ENCODE data around the gene NELL1. TPM values are rescaled to one million over a fixed set of nuclear protein-coding genes. Genes with fewer than 3 reads are reported as not detected.

NELL1 gene
- total RNA-seq, 1 donor from 2014 or later = 0.29 TPM

DNA sequence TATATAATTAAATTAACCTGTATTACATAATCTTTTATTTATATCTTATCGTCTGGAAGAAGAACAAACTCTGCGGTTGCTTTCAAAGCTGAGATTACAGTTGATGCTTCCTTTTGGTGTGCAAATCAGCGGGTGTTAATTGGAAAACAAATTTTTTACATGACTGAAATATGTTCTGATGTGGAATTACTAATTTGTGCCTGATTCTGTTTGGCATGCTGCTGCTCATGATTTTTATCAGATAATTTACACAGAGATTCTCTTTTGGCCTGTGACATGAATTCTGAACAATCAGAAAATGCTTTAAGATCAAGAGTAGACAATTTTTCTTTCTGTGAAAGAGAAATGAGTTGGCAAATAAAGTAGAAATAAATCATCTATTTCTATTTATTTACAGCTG lies 510.8 kb downstream of the NELL1 start:
- Mint-ChIP-seq H3K27me3 (ENCODE audit: unreplicated experiment) (no peaks in the 10 kb centered on the region), H3K27ac (ENCODE audit: unreplicated experiment) (no peak overlapping the region), H3K9me3 (ENCODE audit: unreplicated experiment) (no peaks in the 10 kb centered on the region), H3K4me1 (ENCODE audit: low read depth, unreplicated experiment) (no peaks in the 10 kb centered on the region), H3K4me3 (ENCODE audit: unreplicated experiment) (no peak overlapping the region), H3K36me3 (ENCODE audit: unreplicated experiment) (no peaks in the 10 kb centered on the region)
- TF ChIP-seq, protein P1, sequence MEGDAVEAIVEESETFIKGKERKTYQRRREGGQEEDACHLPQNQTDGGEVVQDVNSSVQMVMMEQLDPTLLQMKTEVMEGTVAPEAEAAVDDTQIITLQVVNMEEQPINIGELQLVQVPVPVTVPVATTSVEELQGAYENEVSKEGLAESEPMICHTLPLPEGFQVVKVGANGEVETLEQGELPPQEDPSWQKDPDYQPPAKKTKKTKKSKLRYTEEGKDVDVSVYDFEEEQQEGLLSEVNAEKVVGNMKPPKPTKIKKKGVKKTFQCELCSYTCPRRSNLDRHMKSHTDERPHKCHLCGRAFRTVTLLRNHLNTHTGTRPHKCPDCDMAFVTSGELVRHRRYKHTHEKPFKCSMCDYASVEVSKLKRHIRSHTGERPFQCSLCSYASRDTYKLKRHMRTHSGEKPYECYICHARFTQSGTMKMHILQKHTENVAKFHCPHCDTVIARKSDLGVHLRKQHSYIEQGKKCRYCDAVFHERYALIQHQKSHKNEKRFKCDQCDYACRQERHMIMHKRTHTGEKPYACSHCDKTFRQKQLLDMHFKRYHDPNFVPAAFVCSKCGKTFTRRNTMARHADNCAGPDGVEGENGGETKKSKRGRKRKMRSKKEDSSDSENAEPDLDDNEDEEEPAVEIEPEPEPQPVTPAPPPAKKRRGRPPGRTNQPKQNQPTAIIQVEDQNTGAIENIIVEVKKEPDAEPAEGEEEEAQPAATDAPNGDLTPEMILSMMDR (IDR thresholded peaks at IDR 0.05; ENCODE audit: partially characterized antibody, unreplicated experiment) = no peak
- no peak for DNase-seq

DNA sequence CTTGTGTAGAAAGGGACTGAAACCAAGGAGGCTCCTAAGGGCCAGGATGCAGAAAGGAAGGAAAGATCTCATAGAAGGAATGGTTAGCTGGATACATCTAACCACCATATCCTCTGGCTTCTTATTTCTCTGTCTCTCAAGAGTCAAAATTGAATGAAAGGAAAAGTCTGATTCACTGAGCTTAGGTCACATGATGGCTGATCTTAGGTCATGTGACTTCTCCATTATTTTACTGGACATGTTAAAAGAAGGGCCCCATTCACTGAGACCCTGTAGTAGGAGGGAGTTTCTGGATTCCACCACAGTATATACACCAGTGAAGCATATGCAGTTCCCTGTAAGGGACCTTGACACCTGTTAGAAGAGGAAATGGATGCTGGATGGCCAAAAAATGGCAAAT lies 516.6 kb downstream of the NELL1 start:
- no peak for DNase-seq
- no peaks in the 10 kb centered on the region for H3K36me3 Mint-ChIP-seq (ENCODE audit: unreplicated experiment)
- no peaks in the 10 kb centered on the region for H3K4me1 Mint-ChIP-seq (ENCODE audit: low read depth, unreplicated experiment)
- no peaks in the 10 kb centered on the region for H3K27me3 Mint-ChIP-seq (ENCODE audit: unreplicated experiment)
- TF ChIP-seq, protein P1 (IDR thresholded peaks at IDR 0.05; ENCODE audit: partially characterized antibody, unreplicated experiment) = no peak
- H3K27ac Mint-ChIP-seq (ENCODE audit: unreplicated experiment) = no peak overlapping the region
- no peak overlapping the region for H3K4me3 Mint-ChIP-seq (ENCODE audit: unreplicated experiment)
- no peaks in the 10 kb centered on the region for H3K9me3 Mint-ChIP-seq (ENCODE audit: unreplicated experiment)

DNA sequence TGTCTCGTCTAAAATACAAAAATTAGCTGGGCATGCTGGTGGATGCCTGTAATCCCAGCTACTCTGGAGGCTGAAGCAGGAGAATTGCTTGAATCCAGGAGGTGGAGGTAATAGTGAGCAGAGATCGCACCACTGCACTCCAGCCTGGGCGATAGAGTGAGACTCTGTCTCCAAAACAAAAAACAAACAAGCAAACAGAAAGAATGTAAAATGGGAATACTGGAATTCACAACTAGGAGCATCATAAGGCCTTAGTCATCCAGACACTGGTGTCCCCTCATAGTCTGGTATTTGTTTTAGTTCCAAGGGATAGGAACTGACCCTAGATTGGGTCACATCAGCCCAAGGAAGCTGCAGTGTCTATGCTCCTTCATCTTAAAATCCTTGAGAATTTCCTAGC lies 520.8 kb downstream of the NELL1 start:
- Mint-ChIP-seq H3K27ac (ENCODE audit: unreplicated experiment) (no peak overlapping the region), H3K4me1 (ENCODE audit: low read depth, unreplicated experiment) (no peaks in the 10 kb centered on the region), H3K27me3 (ENCODE audit: unreplicated experiment) (no peaks in the 10 kb centered on the region), H3K9me3 (ENCODE audit: unreplicated experiment) (no peaks in the 10 kb centered on the region), H3K36me3 (ENCODE audit: unreplicated experiment) (no peaks in the 10 kb centered on the region), H3K4me3 (ENCODE audit: unreplicated experiment) (no peak overlapping the region)
- DNase-seq = no peak
- TF ChIP-seq, protein P1 (IDR thresholded peaks at IDR 0.05; ENCODE audit: partially characterized antibody, unreplicated experiment) = no peak

DNA sequence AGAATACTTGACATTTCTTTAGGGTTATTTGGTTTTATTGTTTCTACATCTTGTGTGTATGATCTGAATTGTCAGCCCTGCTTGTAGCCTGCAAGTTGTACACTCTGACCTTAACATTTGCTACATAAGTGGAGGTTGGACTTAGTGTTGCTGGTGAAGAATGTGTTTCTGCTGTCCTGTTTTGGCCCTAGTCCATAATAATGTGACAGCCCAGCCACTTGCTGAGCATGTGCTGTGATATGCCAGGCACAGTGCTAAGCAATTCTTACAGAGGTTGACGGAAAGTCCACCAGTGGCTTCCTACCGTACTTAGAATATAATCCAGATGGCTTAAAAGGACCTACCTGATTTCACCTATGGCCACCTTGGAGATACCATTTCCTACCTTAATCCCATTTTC lies 526.6 kb downstream of the NELL1 start:
- Mint-ChIP-seq H3K4me3 (ENCODE audit: unreplicated experiment) (no peak overlapping the region), H3K27me3 (ENCODE audit: unreplicated experiment) (no peaks in the 10 kb centered on the region), H3K27ac (ENCODE audit: unreplicated experiment) (no peak overlapping the region), H3K9me3 (ENCODE audit: unreplicated experiment) (peaks cover 1% of the 10 kb centered on the region), H3K4me1 (ENCODE audit: low read depth, unreplicated experiment) (no peaks in the 10 kb centered on the region), H3K36me3 (ENCODE audit: unreplicated experiment) (no peaks in the 10 kb centered on the region)
- TF ChIP-seq, protein P1 (IDR thresholded peaks at IDR 0.05; ENCODE audit: partially characterized antibody, unreplicated experiment) = no peak
- DNase-seq = no peak

DNA sequence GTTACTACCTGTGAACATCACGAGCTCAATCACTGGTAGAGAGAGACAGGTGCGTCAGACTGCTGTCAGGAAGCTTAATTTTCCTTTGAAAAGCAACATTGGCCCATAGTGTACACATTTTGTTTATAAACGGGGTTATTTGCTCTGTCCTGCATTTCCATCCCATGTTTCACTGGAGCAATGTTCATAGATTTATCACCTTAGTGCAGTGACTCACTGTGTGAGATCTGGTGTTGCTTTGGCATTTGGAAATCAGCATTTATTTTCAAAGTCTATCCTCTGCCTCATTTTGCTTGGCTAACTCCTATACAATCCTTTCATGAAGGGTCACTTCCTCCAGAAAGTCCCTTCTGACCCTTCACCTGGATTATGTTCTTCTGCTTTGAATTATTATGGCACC lies 529.1 kb downstream of the NELL1 start:
- TF ChIP-seq, protein P1 (IDR thresholded peaks at IDR 0.05; ENCODE audit: partially characterized antibody, unreplicated experiment) = no peak
- H3K27ac Mint-ChIP-seq (ENCODE audit: unreplicated experiment) = no peak overlapping the region
- H3K27me3 Mint-ChIP-seq (ENCODE audit: unreplicated experiment) = no peaks in the 10 kb centered on the region
- H3K36me3 Mint-ChIP-seq (ENCODE audit: unreplicated experiment) = no peaks in the 10 kb centered on the region
- no peak for DNase-seq
- peaks cover 4% of the 10 kb centered on the region for H3K9me3 Mint-ChIP-seq (ENCODE audit: unreplicated experiment)
- no peak overlapping the region for H3K4me3 Mint-ChIP-seq (ENCODE audit: unreplicated experiment)
- no peaks in the 10 kb centered on the region for H3K4me1 Mint-ChIP-seq (ENCODE audit: low read depth, unreplicated experiment)
